Measurements from ENCODE around the gene RPS6KA5.

- no peak for TF ChIP-seq CTCF (conservative IDR thresholded peaks at IDR 0.05 in 1 of 2, IDR thresholded peaks at IDR 0.05 in 1 of 2; ENCODE audit: low read depth in 1 of 2, low read length in 2 of 2)
- TF ChIP-seq EZH2 (IDR thresholded peaks at IDR 0.05; ENCODE audit: low read length, missing control alignments): no peak
Observed at GRCh38 chr14:90850487-90850886, 210.0 kb downstream of the RPS6KA5 start.
